CD4-positive, alpha-beta T cell treated with Interleukin-12 subunit alpha and Interleukin-12 subunit beta, for 1 hour (primary cell): ENCODE measurements around the gene GAD2.

Source experiments
- DNase-seq: peaks from one replicate; pipeline ENCODE4 v3.0.0-alpha.2; 2020

The GAD2 gene

GRCh38 chr10:26225322-26225721 is 8.7 kb downstream of the GAD2 start:
- DNase-seq = no peak

- DNase-seq = no peak
These were observed 11.2 kb downstream of the GAD2 start for GRCh38 chr10:26227786-26228185.

- DNase-seq = no peak
These were observed 15.6 kb downstream of the GAD2 start for GRCh38 chr10:26232174-26232573.

GRCh38 chr10:26235761-26236160 is 19.2 kb downstream of the GAD2 start:
- DNase-seq = no peak

- no peak for DNase-seq
These were observed 21.8 kb downstream of the GAD2 start for GRCh38 chr10:26238378-26238777.

- no peak for DNase-seq
These were observed 26.3 kb downstream of the GAD2 start for GRCh38 chr10:26242706-26243350.

- no peak for DNase-seq
These were observed 26.8 kb downstream of the GAD2 start for GRCh38 chr10:26243351-26243720.

GRCh38 chr10:26249681-26250080 is 33.1 kb downstream of the GAD2 start:
- DNase-seq = no peak

- no peak for DNase-seq
These were observed 35.4 kb downstream of the GAD2 start for GRCh38 chr10:26251925-26252324.

- DNase-seq = no peak
These were observed 38.0 kb downstream of the GAD2 start for GRCh38 chr10:26254616-26255015.

- DNase-seq = no peak
These were observed 42.8 kb downstream of the GAD2 start for GRCh38 chr10:26259341-26259740.

GRCh38 chr10:26269754-26270153 is 53.2 kb downstream of the GAD2 start:
- DNase-seq = no peak

GRCh38 chr10:26274391-26274790 is 57.8 kb downstream of the GAD2 start:
- DNase-seq = no peak

- DNase-seq = no peak
These were observed 61.7 kb downstream of the GAD2 start for GRCh38 chr10:26278295-26278694.

- no peak for DNase-seq
These were observed 73.7 kb downstream of the GAD2 start for GRCh38 chr10:26290236-26290635.

GRCh38 chr10:26291721-26292480 is 75.3 kb downstream of the GAD2 start:
- no peak for DNase-seq

GRCh38 chr10:26296360-26296759 is 79.8 kb downstream of the GAD2 start:
- no peak for DNase-seq

GRCh38 chr10:26300001-26300400 is 83.4 kb downstream of the GAD2 start:
- no peak for DNase-seq

- DNase-seq = no peak
These were observed 86.8 kb downstream of the GAD2 start for GRCh38 chr10:26303366-26303765.

- no peak for DNase-seq
These were observed 93.8 kb downstream of the GAD2 start for GRCh38 chr10:26310361-26310760.

- no peak for DNase-seq
These were observed 94.9 kb downstream of the GAD2 start for GRCh38 chr10:26311383-26311940.

- DNase-seq = no peak
These were observed 97.9 kb downstream of the GAD2 start for GRCh38 chr10:26314265-26315013.

- DNase-seq = no peak
These were observed 102.1 kb downstream of the GAD2 start for GRCh38 chr10:26318672-26319071.

- no peak for DNase-seq
These were observed 106.6 kb downstream of the GAD2 start for GRCh38 chr10:26323219-26323618.
